ENCODE measurements around the gene ATXN2. TPM values are rescaled to one million over a fixed set of nuclear protein-coding genes. Genes with fewer than 3 reads are reported as not detected.

Gene ATXN2
- total and polyA plus RNA-seq, 4 donors, result 11.5 to 33.1 (median 22.1) TPM

DNA sequence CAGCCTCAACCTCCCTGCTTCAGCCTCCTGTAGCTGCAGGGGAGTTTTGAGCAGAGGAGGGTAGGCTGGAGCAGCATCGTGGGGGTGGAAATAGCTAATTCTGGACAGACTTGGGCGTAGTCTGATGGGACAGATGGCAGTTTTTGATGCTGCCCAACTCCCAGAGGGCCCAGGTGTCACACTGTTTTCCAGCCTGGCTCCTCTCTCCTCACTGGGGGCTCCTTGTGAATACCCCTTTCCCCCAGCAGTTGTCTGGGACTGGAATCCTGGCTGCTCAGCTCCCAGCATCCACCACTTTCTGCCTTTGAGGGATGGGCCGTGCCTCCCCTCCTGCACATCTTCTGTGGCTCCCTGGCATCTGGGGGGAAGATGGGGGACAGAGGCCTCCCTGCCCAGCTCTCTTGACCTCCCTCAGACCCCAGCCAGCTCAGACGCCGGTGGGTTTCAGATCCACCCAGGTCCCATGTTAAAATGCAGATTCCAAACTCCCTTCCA, 159.4 kb downstream of the ATXN2 start:
- no peak for DNase-seq (ENCODE audit: low spot score)
- WGBS, result 80% methylated on average over 5 of the region's 5 CpGs

DNA sequence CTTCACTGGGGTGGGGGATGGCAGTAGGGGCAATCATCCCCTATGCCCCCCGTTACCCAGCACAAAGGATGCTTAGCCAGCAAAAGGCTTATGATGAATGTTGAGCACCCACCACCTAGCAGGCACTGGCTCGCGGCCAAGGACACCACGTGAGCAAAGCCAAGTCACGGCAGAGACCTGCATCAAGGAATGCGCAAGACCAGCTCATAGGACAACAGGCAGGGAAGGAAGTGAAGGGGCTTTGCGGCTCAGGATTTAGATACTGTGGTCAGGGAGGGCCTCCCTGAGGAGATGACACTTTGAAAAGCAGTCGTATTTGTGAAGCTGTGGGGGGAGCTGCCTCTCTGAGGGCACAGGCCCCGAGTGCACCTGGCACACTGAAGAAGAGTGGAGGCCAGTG, 160.6 kb downstream of the ATXN2 start:
- Histone ChIP-seq H3K4me3 (ENCODE audit: low read depth in 1 of 3, low read length in 3 of 3) (no peak overlapping the region), H3K9ac (ENCODE audit: low read depth in 1 of 2, low read length in 2 of 2) (no peak overlapping the region), H3K27me3 (ENCODE audit: control insufficient read depth in 4 of 4, insufficient read depth in 4 of 4, low read length in 3 of 4) (no peaks in the 10 kb centered on the region), H3K4me1 (ENCODE audit: control insufficient read depth in 4 of 4, insufficient read depth in 4 of 4, low read length in 3 of 4) (peaks cover 13 to 41% (median 25%) of the 10 kb centered on the region in 4 donors), H3K36me3 (ENCODE audit: control insufficient read depth in 4 of 4, insufficient read depth in 3 of 4, low read depth in 1 of 4, low read length in 3 of 4) (peaks cover 0 to under 1% (median 0%) of the 10 kb centered on the region in 4 donors), H3K27ac (ENCODE audit: low read depth in 1 of 2, low read length in 2 of 2) (peak overlapping the region; percentile 92 to 94), H3K9me3 (ENCODE audit: control insufficient read depth in 4 of 4, low read length in 3 of 4) (no peaks in the 10 kb centered on the region)
- DNase-seq (ENCODE audit: low spot score), result peak; percentile 74
- 47% methylated on average over 9 of the region's 9 CpGs for WGBS
- TF ChIP-seq, protein P1, sequence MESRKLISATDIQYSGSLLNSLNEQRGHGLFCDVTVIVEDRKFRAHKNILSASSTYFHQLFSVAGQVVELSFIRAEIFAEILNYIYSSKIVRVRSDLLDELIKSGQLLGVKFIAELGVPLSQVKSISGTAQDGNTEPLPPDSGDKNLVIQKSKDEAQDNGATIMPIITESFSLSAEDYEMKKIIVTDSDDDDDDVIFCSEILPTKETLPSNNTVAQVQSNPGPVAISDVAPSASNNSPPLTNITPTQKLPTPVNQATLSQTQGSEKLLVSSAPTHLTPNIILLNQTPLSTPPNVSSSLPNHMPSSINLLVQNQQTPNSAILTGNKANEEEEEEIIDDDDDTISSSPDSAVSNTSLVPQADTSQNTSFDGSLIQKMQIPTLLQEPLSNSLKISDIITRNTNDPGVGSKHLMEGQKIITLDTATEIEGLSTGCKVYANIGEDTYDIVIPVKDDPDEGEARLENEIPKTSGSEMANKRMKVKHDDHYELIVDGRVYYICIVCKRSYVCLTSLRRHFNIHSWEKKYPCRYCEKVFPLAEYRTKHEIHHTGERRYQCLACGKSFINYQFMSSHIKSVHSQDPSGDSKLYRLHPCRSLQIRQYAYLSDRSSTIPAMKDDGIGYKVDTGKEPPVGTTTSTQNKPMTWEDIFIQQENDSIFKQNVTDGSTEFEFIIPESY (IDR thresholded peaks at IDR 0.05), result no peak

More for the DNA sequence above, 159.4 kb downstream of the ATXN2 start:
- no peak for TF ChIP-seq SP1 (IDR thresholded peaks at IDR 0.05)
- TF ChIP-seq, protein P2, sequence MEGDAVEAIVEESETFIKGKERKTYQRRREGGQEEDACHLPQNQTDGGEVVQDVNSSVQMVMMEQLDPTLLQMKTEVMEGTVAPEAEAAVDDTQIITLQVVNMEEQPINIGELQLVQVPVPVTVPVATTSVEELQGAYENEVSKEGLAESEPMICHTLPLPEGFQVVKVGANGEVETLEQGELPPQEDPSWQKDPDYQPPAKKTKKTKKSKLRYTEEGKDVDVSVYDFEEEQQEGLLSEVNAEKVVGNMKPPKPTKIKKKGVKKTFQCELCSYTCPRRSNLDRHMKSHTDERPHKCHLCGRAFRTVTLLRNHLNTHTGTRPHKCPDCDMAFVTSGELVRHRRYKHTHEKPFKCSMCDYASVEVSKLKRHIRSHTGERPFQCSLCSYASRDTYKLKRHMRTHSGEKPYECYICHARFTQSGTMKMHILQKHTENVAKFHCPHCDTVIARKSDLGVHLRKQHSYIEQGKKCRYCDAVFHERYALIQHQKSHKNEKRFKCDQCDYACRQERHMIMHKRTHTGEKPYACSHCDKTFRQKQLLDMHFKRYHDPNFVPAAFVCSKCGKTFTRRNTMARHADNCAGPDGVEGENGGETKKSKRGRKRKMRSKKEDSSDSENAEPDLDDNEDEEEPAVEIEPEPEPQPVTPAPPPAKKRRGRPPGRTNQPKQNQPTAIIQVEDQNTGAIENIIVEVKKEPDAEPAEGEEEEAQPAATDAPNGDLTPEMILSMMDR (IDR thresholded peaks at IDR 0.05; ENCODE audit: low read depth, low read length, missing input control), result no peak
- no peak for TF ChIP-seq FOXA2 (IDR thresholded peaks at IDR 0.05)
- TF ChIP-seq HNF4A (conservative IDR thresholded peaks at IDR 0.05), result no peak
- no peak overlapping the region for H3K4me3 ChIP-seq (ENCODE audit: low read depth in 1 of 3, low read length in 3 of 3)
- no peak overlapping the region for H3K9ac ChIP-seq (ENCODE audit: low read depth in 1 of 2, low read length in 2 of 2)
- no peaks in the 10 kb centered on the region for H3K9me3 ChIP-seq (ENCODE audit: control insufficient read depth in 4 of 4, low read length in 3 of 4)
- H3K36me3 ChIP-seq (ENCODE audit: control insufficient read depth in 4 of 4, insufficient read depth in 3 of 4, low read depth in 1 of 4, low read length in 3 of 4), result peaks cover 0 to 2% (median 0%) of the 10 kb centered on the region in 4 donors
- peak overlapping the region in 1 of 2 donors; percentile 46 for H3K27ac ChIP-seq (ENCODE audit: low read depth in 1 of 2, low read length in 2 of 2)
- H3K27me3 ChIP-seq (ENCODE audit: control insufficient read depth in 4 of 4, insufficient read depth in 4 of 4, low read length in 3 of 4), result no peaks in the 10 kb centered on the region
- H3K4me1 ChIP-seq (ENCODE audit: control insufficient read depth in 4 of 4, insufficient read depth in 4 of 4, low read length in 3 of 4), result peaks cover 12 to 36% (median 22%) of the 10 kb centered on the region in 4 donors

DNA sequence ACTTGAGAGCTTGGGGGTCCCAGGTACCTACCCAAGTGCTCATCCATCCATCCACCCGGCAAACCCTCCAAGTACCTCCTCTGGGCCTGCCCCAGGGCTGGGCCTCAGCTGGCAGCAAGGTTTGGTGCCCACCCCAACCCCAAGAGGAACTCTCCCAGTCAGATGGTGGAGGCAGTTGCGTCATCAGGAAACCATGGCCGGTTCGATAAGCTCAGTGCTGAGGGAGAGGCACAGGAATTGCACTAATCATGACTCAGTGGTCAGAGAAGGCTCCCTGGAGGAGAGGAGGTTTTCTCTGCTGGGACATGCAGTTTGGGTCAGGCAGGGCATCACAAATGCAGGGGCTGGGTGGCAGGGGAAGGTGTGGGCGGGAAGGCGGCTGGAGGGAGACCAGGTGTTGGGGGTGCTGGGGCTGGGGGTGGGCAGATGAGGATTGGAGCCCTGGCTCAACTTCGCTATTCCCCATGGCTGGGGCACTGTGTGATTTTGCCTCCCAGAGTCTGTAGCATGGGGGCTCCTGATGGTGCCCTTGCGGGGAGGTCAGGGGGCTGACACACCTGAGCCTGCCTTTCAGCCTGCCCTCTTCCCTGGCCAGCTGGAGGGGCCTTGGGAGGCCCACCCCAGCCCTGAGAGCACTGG, 161.2 kb downstream of the ATXN2 start:
- Histone ChIP-seq H3K9me3 (ENCODE audit: control insufficient read depth in 4 of 4, low read length in 3 of 4) (no peaks in the 10 kb centered on the region), H3K27ac (ENCODE audit: low read depth in 1 of 2, low read length in 2 of 2) (peak overlapping the region; percentile 92 to 94), H3K9ac (ENCODE audit: low read depth in 1 of 2, low read length in 2 of 2) (no peak overlapping the region), H3K4me3 (ENCODE audit: low read depth in 1 of 3, low read length in 3 of 3) (no peak overlapping the region), H3K36me3 (ENCODE audit: control insufficient read depth in 4 of 4, insufficient read depth in 3 of 4, low read depth in 1 of 4, low read length in 3 of 4) (no peaks in the 10 kb centered on the region), H3K27me3 (ENCODE audit: control insufficient read depth in 4 of 4, insufficient read depth in 4 of 4, low read length in 3 of 4) (no peaks in the 10 kb centered on the region), H3K4me1 (ENCODE audit: control insufficient read depth in 4 of 4, insufficient read depth in 4 of 4, low read length in 3 of 4) (peaks cover 14 to 42% (median 27%) of the 10 kb centered on the region in 4 donors)
- TF ChIP-seq TAF1 (conservative IDR thresholded peaks at IDR 0.05) (no peak), RXRA (IDR thresholded peaks at IDR 0.05) (no peak), YY1 (IDR thresholded peaks at IDR 0.05) (no peak), NR2F2 (IDR thresholded peaks at IDR 0.05) (no peak), FOXA2 (IDR thresholded peaks at IDR 0.05) (no peak), HNF4A (conservative IDR thresholded peaks at IDR 0.05) (no peak), FOXA1 (IDR thresholded peaks at IDR 0.05) (no peak)
- TF ChIP-seq, protein P2 (IDR thresholded peaks at IDR 0.05; ENCODE audit: low read depth, low read length, missing input control), result no peak
- TF ChIP-seq, protein P3, sequence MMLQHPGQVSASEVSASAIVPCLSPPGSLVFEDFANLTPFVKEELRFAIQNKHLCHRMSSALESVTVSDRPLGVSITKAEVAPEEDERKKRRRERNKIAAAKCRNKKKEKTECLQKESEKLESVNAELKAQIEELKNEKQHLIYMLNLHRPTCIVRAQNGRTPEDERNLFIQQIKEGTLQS (IDR thresholded peaks at IDR 0.05), result no peak
- TF ChIP-seq, protein P4, sequence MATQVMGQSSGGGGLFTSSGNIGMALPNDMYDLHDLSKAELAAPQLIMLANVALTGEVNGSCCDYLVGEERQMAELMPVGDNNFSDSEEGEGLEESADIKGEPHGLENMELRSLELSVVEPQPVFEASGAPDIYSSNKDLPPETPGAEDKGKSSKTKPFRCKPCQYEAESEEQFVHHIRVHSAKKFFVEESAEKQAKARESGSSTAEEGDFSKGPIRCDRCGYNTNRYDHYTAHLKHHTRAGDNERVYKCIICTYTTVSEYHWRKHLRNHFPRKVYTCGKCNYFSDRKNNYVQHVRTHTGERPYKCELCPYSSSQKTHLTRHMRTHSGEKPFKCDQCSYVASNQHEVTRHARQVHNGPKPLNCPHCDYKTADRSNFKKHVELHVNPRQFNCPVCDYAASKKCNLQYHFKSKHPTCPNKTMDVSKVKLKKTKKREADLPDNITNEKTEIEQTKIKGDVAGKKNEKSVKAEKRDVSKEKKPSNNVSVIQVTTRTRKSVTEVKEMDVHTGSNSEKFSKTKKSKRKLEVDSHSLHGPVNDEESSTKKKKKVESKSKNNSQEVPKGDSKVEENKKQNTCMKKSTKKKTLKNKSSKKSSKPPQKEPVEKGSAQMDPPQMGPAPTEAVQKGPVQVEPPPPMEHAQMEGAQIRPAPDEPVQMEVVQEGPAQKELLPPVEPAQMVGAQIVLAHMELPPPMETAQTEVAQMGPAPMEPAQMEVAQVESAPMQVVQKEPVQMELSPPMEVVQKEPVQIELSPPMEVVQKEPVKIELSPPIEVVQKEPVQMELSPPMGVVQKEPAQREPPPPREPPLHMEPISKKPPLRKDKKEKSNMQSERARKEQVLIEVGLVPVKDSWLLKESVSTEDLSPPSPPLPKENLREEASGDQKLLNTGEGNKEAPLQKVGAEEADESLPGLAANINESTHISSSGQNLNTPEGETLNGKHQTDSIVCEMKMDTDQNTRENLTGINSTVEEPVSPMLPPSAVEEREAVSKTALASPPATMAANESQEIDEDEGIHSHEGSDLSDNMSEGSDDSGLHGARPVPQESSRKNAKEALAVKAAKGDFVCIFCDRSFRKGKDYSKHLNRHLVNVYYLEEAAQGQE (IDR thresholded peaks at IDR 0.05), result no peak
- no peak for DNase-seq (ENCODE audit: low spot score)
- 66% methylated on average over 8 of the region's 8 CpGs for WGBS

All from liver (tissue), 9 donors.